GM18499 (cell line): ENCODE measurements around the gene OR11H7.
"Not testable (repeated sequence)": the region's sequence is repeated elsewhere in the genome, so short reads cannot be mapped to it uniquely, and the experiment has no call there.

Experiments used
- ATAC-seq: cut with Tn5 transposase; IDR thresholded peaks from one replicate; pipeline ENCODE4 v1.9.1; 2021; ENCODE audit warnings: moderate number of reproducible peaks; ENCODE audit not compliant: insufficient read depth, unreplicated experiment

The OR11H7 gene

DNA sequence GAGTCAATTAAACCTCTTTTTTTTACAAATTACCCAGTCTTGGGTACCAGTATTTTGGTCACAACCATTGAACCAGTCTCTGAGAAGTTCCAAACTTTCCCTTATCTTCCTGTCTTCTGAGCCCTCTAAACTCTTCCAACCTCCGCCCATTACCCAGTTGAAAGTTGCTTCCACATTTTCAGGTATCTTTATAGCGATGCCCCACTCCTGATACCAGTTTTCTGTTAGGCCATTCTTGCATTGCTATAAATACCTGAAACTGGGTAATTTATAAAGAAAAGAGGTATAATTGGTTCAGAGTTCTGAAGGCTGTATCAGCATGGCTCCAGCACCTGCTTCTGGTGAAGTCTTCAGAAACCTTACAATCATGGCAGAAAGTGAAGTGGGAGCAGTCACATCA is 45.3 kb downstream of the OR11H7 start:
- ATAC-seq: no peak

DNA sequence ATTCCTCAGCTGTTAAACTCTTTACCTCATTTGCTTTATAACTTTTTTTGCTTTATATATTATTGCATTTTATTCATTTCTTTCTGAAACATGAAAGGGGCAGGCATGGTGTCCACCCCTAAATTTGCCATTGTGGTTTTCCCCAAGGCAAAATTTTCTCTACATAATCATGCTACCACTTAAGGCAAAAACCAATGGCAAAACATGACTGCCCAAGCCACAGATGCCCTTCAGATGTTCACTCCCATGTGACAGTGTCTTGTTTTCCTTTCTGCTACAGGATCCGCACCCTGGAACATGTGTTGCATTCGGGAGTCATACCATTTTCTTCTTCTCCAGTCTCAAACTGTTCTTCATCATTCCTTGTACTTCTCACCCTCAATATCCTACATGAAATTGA is 48.6 kb downstream of the OR11H7 start:
- ATAC-seq: no peak

DNA sequence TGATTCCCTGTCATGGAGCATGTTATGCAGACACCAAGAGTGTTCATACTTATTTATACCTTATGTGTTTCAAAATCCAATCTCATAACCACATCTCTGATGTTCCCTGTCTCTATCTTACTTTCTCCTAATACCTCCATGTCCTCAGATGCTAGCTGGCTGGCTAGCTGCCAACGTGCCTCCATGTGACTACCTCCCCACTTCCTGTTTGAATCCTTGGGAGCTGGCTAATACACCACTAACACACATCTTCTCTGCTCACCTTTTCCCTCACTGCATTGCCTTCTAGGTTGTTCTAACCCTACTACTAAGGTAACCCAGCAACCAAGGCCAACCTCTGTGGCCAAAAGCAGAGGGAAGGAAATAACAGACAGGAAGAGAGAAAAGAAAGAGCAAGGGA is 49.6 kb downstream of the OR11H7 start:
- ATAC-seq: no peak

DNA sequence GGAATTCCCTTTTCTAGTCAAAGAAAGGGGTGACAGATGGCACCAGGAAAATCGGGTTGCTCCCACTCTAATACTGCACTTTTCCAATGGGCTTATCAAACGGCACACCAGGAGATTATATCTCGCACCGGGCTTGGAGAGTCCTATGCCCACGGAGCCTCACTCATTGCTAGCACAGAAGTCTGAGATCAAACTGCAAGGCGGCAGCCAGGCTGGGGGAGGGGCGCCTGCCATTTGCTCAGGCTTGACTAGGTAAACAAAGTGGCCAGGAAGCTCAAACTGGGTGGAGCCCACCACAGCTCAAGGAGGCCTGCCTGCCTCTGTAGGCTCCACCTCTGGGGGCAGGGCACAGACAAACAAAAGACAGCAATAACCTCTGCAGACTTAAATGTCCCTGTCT is 51.5 kb downstream of the OR11H7 start:
- not testable (repeated sequence) for ATAC-seq
